ENCODE results near the gene TMA7. TPM values are rescaled to one million over a fixed set of nuclear protein-coding genes. Genes with fewer than 3 reads are reported as not detected.
"Not testable (repeated sequence)": the region's sequence is repeated elsewhere in the genome, so short reads cannot be mapped to it uniquely, and the experiment has no call there.

The TMA7 gene
- total and polyA plus RNA-seq, 11 donors = 177 to 733 (median 205) TPM

- 69 to 84% (median 80%) methylated on average over 16 to 19 of the region's 19 CpGs for WGBS, 4 donors
- DNase-seq (no peak), ATAC-seq (peak in 2 of 4 donors; percentile 8 to 21)
- intact Hi-C loops (cut with DNase I) = loop anchor here in 1 of 10 donors (10.0 kb wide), 1 partner anchor 206 kb away; the partner anchor contains the start of gene NCKIPSD
- no peak for TF ChIP-seq POLR2A (IDR thresholded peaks at IDR 0.05)
- TF ChIP-seq CTCF (IDR thresholded peaks at IDR 0.05) = no peak
- peak overlapping the region in 1 of 12 donors; percentile 25 for H3K4me3 ChIP-seq
- H3K9me3 ChIP-seq = no peaks in the 10 kb centered on the region
- peak overlapping the region in 9 of 12 donors; percentile 3 to 88 (median 74) for H3K27ac ChIP-seq
- no peaks in the 10 kb centered on the region for H3K27me3 ChIP-seq
- peaks cover 0 to 17% (median 0%) of the 10 kb centered on the region in 9 donors for H3K36me3 ChIP-seq
- H3K4me1 ChIP-seq = peaks cover 0 to 19% (median 7%) of the 10 kb centered on the region in 12 donors
These were observed 38.8 kb downstream of the TMA7 start for GRCh38 chr3:48478626-48479555.

- intact Hi-C loops (cut with DNase I); H3K27me3 ChIP-seq; H3K27ac ChIP-seq; H3K9me3 ChIP-seq; ATAC-seq; H3K4me3 ChIP-seq; DNase-seq: not testable (repeated sequence)
- H3K36me3 ChIP-seq = peaks cover 0 to 11% (median 0%) of the 10 kb centered on the region in 9 donors
- WGBS, 4 donors = 98 to 99% (median 98%) methylated on average over 11 of the region's 11 CpGs
- H3K4me1 ChIP-seq = peaks cover 0 to 19% (median 6%) of the 10 kb centered on the region in 12 donors
These were observed 40.8 kb downstream of the TMA7 start for GRCh38 chr3:48480891-48481290.

GRCh38 chr3:48482822-48483221, 42.8 kb downstream of the TMA7 start:
- peaks cover 0 to 15% (median 4%) of the 10 kb centered on the region in 12 donors for H3K4me1 ChIP-seq
- H3K4me3 ChIP-seq; intact Hi-C loops (cut with DNase I); H3K36me3 ChIP-seq; DNase-seq; ATAC-seq; H3K27ac ChIP-seq; H3K27me3 ChIP-seq; H3K9me3 ChIP-seq: not testable (repeated sequence)
- 94 to 98% (median 94%) methylated on average over 6 of the region's 6 CpGs for WGBS, 4 donors

- Histone ChIP-seq H3K36me3 (peaks cover 0 to 16% (median 0%) of the 10 kb centered on the region in 9 donors), H3K9me3 (no peaks in the 10 kb centered on the region), H3K27ac (no peak overlapping the region), H3K4me3 (no peak overlapping the region), H3K27me3 (no peaks in the 10 kb centered on the region), H3K4me1 (no peaks in the 10 kb centered on the region)
- intact Hi-C loops (cut with DNase I) = no loop called here
- TF ChIP-seq CTCF (IDR thresholded peaks at IDR 0.05) (no peak), POLR2A (IDR thresholded peaks at IDR 0.05) (no peak)
- WGBS, 4 donors = 88 to 92% (median 91%) methylated on average over 5 of the region's 5 CpGs
- DNase-seq (no peak), ATAC-seq (no peak)
These were observed 46.9 kb downstream of the TMA7 start for GRCh38 chr3:48486952-48487351.

- H3K36me3 ChIP-seq = peaks cover 0 to 66% (median 21%) of the 10 kb centered on the region in 9 donors
- ATAC-seq (no peak), DNase-seq (no peak)
- intact Hi-C loops (cut with DNase I) = no loop called here
- H3K27ac ChIP-seq = no peak overlapping the region
- no peaks in the 10 kb centered on the region for H3K4me1 ChIP-seq
- no peak for TF ChIP-seq POLR2A (IDR thresholded peaks at IDR 0.05)
- no peak for TF ChIP-seq CTCF (IDR thresholded peaks at IDR 0.05)
- H3K9me3 ChIP-seq = no peaks in the 10 kb centered on the region
- no peaks in the 10 kb centered on the region for H3K27me3 ChIP-seq
- no peak overlapping the region for H3K4me3 ChIP-seq
- 87 to 92% (median 89%) methylated on average over 7 of the region's 7 CpGs for WGBS, 4 donors
These were observed 52.6 kb downstream of the TMA7 start for GRCh38 chr3:48492461-48493202.

All from heart left ventricle (tissue), 16 donors.